ENCODE data around the gene TMEM98. TPM values are rescaled to one million over a fixed set of nuclear protein-coding genes. Genes with fewer than 3 reads are reported as not detected.

TMEM98 gene
- total and polyA plus RNA-seq, 2 of the 8 experiments (the other 6 are each of a cell fraction or from before 2014, with no cell fraction given), result 86.1 to 232 TPM

DNA sequence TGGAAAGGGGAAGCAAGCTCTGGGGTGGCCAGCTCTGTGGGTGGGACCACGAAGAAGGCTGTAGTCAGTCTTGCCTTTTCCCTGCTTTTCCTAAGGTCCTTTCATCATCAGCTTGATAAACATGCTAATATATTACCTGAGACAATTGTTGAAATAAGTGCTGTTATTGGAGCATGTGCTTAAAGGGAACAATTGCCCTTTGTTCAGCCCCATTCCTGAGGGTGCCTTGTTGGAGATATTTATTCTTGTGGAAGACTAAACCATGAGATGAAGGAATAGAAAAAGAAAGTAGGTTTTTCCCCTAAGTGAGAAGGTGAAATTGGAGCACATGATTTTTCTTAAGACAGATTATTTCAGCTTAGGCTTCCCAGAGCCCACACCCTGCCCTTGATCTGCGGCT is 7.8 kb downstream of the TMEM98 start:
- no peak overlapping the region for H2AK5ac ChIP-seq (ENCODE audit: low read depth, low read length)
- H4K5ac ChIP-seq (ENCODE audit: insufficient read length, low read depth, low read length), result no peak overlapping the region
- H3K27ac ChIP-seq (ENCODE audit: low read depth, low read length), result no peak overlapping the region
- H2BK5ac ChIP-seq (ENCODE audit: low read depth, low read length), result no peak overlapping the region
- no peaks in the 10 kb centered on the region for H3K27me3 ChIP-seq (replicated peaks in 1 of 4; ENCODE audit: control insufficient read depth in 3 of 4, extremely low read depth in 1 of 4, insufficient read depth in 3 of 4, low read length in 3 of 4)
- H3K4me2 ChIP-seq (ENCODE audit: insufficient read depth in 1 of 2, low read depth in 2 of 2, low read length in 2 of 2), result no peak overlapping the region
- ChIA-PET CTCF (ENCODE audit: partially characterized antibody) (interaction anchor here (0.6 to 5.2 kb wide), 23 partner anchors 11 to 452 kb away, joined by 3 to 51 read pairs (median 5); partner anchors contain the start of gene MYO1D), POLR2A (ENCODE audit: partially characterized antibody) (interaction anchor here (0.5 to 1.8 kb wide), 5 partner anchors 8 to 1461 kb away, joined by 4 to 8 read pairs (median 5); partner anchors contain the start of genes MYO1D and TMEM98)
- no peak overlapping the region for H2BK20ac ChIP-seq (ENCODE audit: low read length)
- peaks cover 4% of the 10 kb centered on the region in 2 experiments for H4K20me1 ChIP-seq (replicated peaks in 1 of 2; ENCODE audit: control insufficient read depth in 1 of 2, insufficient read depth in 2 of 2, low read length in 2 of 2)
- H2BK120ac ChIP-seq (replicated peaks; ENCODE audit: low read depth, low read length), result no peak overlapping the region
- peaks cover 4 to 49% (median 25%) of the 10 kb centered on the region in 4 experiments; a peak in 7 of 8 replicates for H3K36me3 ChIP-seq (ENCODE audit: control insufficient read depth in 2 of 4, insufficient read depth in 4 of 4, low read length in 3 of 4)
- H2BK15ac ChIP-seq (ENCODE audit: low read length), result no peak overlapping the region
- peaks cover 3% of the 10 kb centered on the region for H3K79me1 ChIP-seq (ENCODE audit: low read depth, low read length)
- DNase-seq (ENCODE audit: low read depth in 1 of 2, low spot score in 2 of 2), result no peak
- H3K23ac ChIP-seq (ENCODE audit: insufficient read length), result no peak overlapping the region
- H3K4me1 ChIP-seq (replicated peaks in 1 of 4; ENCODE audit: control insufficient read depth in 3 of 4, insufficient read depth in 4 of 4, low read length in 3 of 4), result peaks cover 2 to 7% (median 4%) of the 10 kb centered on the region in 4 experiments; a peak in 6 of 7 replicates
- no peak overlapping the region for H2BK12ac ChIP-seq (ENCODE audit: low read depth, low read length)
- 76% methylated on average over 2 of the region's 2 CpGs; no CpG with 5 or more reads in 1 of the 2 experiments for WGBS, 2 experiments (ENCODE audit: extremely low coverage in 1 of 2, insufficient coverage in 1 of 2, insufficient read length in 1 of 2, insufficient replicate concordance in 2 of 2, low coverage in 1 of 2, low lambda C conversion rate in 2 of 2, missing lambda C conversion rate in 1 of 2)
- no peaks in the 10 kb centered on the region for H3K9me3 ChIP-seq (ENCODE audit: insufficient read depth in 2 of 2, low read depth in 1 of 2, low read length in 1 of 2)
- H3K79me2 ChIP-seq (ENCODE audit: control insufficient read depth in 1 of 2, insufficient read depth in 2 of 2, low read length in 2 of 2), result no peaks in the 10 kb centered on the region
- H3K18ac ChIP-seq (ENCODE audit: extremely low read depth, low read length), result no peak overlapping the region
- no peak overlapping the region for H3K4ac ChIP-seq (replicated peaks; ENCODE audit: insufficient read length, low read depth, low read length)
- H4K8ac ChIP-seq (ENCODE audit: extremely low read depth, insufficient read depth, low read length), result no peak overlapping the region
- H4K91ac ChIP-seq (replicated peaks; ENCODE audit: insufficient read length, low read length), result no peak overlapping the region
- no peak overlapping the region for H3K4me3 ChIP-seq (ENCODE audit: extremely low read depth in 1 of 4, insufficient read depth in 2 of 4, low read depth in 3 of 4, low read length in 4 of 4)
- H2AFZ ChIP-seq (ENCODE audit: low read length), result no peak overlapping the region
- H3K23me2 ChIP-seq (ENCODE audit: low read depth, low read length), result no peaks in the 10 kb centered on the region
- FAIRE-seq, result no peak
- H3K14ac ChIP-seq (ENCODE audit: insufficient read length), result no peak overlapping the region
- H3K9ac ChIP-seq (replicated peaks in 1 of 4; ENCODE audit: extremely low read depth in 1 of 4, low read depth in 3 of 4, low read length in 3 of 4), result no peak overlapping the region
- TF ChIP-seq MAX (IDR thresholded peaks at IDR 0.05) (no peak), TAF1 (IDR thresholded peaks at IDR 0.05; ENCODE audit: low read depth, low read length) (no peak), CHD1 (IDR thresholded peaks at IDR 0.05; ENCODE audit: low read depth, low read length) (no peak)
- no peak overlapping the region for H3K56ac ChIP-seq (replicated peaks; ENCODE audit: insufficient read length, low read depth, low read length)
